PC-3 (cell line): ENCODE data around the gene RAB44. TPM values are rescaled to one million over a fixed set of nuclear protein-coding genes. Genes with fewer than 3 reads are reported as not detected.

Experiments
- ATAC-seq: fragments of 200-7000 bp; cut with Tn5 transposase; 2 replicates; pipeline ENCODE4 v1.9.1; 2020; ENCODE audit warnings: mild to moderate bottlenecking, moderate library complexity
- BruUV-seq: library from RNA; stranded (reverse); fragments of 400-500 nt; replicated peaks from 2 replicates; lab custom pipeline; 2021; lab: Mats Ljungman, UMichigan
- CTCF ChIA-PET: fragments of 300-600 bp; sonication (Branson Sonifier 250); formaldehyde crosslinking; loops from one replicate; lab custom pipeline; 2022; ENCODE audit warnings: antibody characterized with exemption; lab: Charles Lee
- POLR2A ChIA-PET: fragments of 300-600 bp; sonication (Branson Sonifier 250); formaldehyde crosslinking; loops from one replicate; lab custom pipeline; 2022; ENCODE audit warnings: antibody characterized with exemption; ENCODE audit not compliant: unreplicated experiment; lab: Charles Lee
- DNase-seq: peaks from one replicate; pipeline ENCODE4 v3.0.0-alpha.2; 2015
- H2AFZ ChIP-seq: fragments of 300-600 bp; sonication (generic); 2 replicates; pipeline ENCODE4 v1.6.0; 2016; ENCODE audit warnings: antibody characterized with exemption, low read length
- H3F3A ChIP-seq: fragments of 300-600 bp; sonication (generic); one replicate; pipeline ENCODE4 v1.6.0; 2017; ENCODE audit warnings: antibody characterized with exemption, low read length, control low read depth, mild to moderate bottlenecking; ENCODE audit not compliant: unreplicated experiment
- H3K27ac ChIP-seq: fragments of 300-600 bp; sonication (generic); 2 replicates; pipeline ENCODE4 v1.5.1; 2016; ENCODE audit warnings: mild to moderate bottlenecking, low read length
- H3K27me3 ChIP-seq: fragments of 300-600 bp; sonication (generic); 2 replicates; pipeline ENCODE4 v1.6.1; 2016; ENCODE audit warnings: low read length, mixed read lengths
- H3K36me3 ChIP-seq: fragments of 300-600 bp; sonication (generic); 2 replicates; pipeline ENCODE4 v1.6.1; 2016; ENCODE audit warnings: low read depth, mixed run types, low read length, mixed read lengths
- H3K4me1 ChIP-seq: fragments of 300-600 bp; sonication (generic); 2 replicates; pipeline ENCODE4 v1.5.1; 2016; ENCODE audit warnings: low read length; ENCODE audit not compliant: insufficient read depth
- H3K4me2 ChIP-seq: fragments of 300-600 bp; sonication (generic); 2 replicates; pipeline ENCODE4 v1.6.0; 2016; ENCODE audit warnings: low read length
- H3K4me3 ChIP-seq: fragments of 300-600 bp; sonication (generic); 2 replicates; pipeline ENCODE4 v1.5.1; 2016; ENCODE audit warnings: mild to moderate bottlenecking, low read length, mixed read lengths
- H3K79me2 ChIP-seq: fragments of 300-600 bp; sonication (generic); 2 replicates; pipeline ENCODE4 v1.6.1; 2017; ENCODE audit warnings: low read length, mixed read lengths
- H3K9ac ChIP-seq: fragments of 300-600 bp; sonication (generic); 2 replicates; pipeline ENCODE4 v1.6.0; 2016; ENCODE audit warnings: mild to moderate bottlenecking, low read length
- H3K9me2 ChIP-seq: fragments of 300-600 bp; sonication (generic); replicated peaks from 2 replicates; pipeline ENCODE4 v1.6.1; 2016; ENCODE audit warnings: mixed run types, low read length, mixed read lengths
- H3K9me3 ChIP-seq: fragments of 300-600 bp; sonication (generic); 2 replicates; pipeline ENCODE4 v1.6.1; 2016; ENCODE audit warnings: low read length, mixed read lengths
- H4K20me1 ChIP-seq: fragments of 300-600 bp; sonication (generic); 2 replicates; pipeline ENCODE4 v1.6.1; 2016; ENCODE audit warnings: low read length, mixed read lengths
- EZH2 ChIP-seq: fragments of 300-600 bp; sonication (generic); IDR thresholded peaks from one replicate; pipeline ENCODE4 v1.6.1; 2017; ENCODE audit warnings: antibody characterized with exemption, mild to moderate bottlenecking, low read length; ENCODE audit not compliant: unreplicated experiment
- EZH2phosphoT487 ChIP-seq: fragments of 300-600 bp; sonication (generic); IDR thresholded peaks from 2 replicates; pipeline ENCODE4 v1.6.1; 2018; ENCODE audit warnings: mild to moderate bottlenecking, antibody characterized with exemption, low read length, borderline replicate concordance
- intact Hi-C: fragments of 100-400 bp; cut with micrococcal nuclease; formaldehyde crosslinking; loops from 2 replicates; pipeline ENCODE4 v1.9.0; 2023
- total RNA-seq: library from RNA; depleted of rRNA; stranded (reverse); fragments of >200 nt; gene quantifications from 2 replicates; pipeline ENCODE4 v1.2.3, GENCODE V29; 2014
- TF ChIP-seq, protein P1 (sequence below): fragments of 300-600 bp; sonication (generic); conservative IDR thresholded peaks from 2 replicates; pipeline ENCODE4 v1.5.1; 2017; ENCODE audit warnings: antibody characterized with exemption, low read depth, mild to moderate bottlenecking, low read length

Gene RAB44
- total RNA-seq, 1 experiment from 2014 or later = not detected

DNA sequence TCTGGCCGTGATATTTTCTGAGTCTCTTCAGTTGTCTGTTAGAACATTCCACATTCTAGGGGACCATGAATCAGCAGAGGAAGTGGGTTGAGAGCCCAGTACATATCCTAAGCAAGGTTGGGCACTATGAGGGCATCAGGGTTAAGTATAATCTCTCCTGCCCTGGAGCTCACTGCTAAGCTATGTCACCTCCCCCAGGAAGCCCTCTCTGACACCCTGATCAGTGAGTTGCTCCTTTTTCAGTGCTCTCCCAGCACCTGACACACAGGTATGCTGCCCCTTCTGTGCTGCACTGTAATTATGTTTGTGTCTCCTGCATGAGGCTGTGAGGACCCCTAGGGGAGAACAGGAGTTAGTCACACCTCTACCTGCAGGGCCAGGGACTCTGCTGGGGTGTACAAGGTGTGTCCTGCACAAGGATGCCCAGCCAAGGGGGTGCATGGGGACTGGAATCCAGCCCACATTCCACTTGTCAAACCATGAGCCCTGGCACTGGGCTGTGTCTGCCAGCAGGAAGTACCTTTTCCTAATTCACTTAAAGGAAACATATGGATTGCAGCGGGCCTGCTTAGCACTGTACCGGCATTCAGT, 3.9 kb downstream of the RAB44 start:
- H3K9me2 ChIP-seq = no peaks in the 10 kb centered on the region
- no peak overlapping the region for H3K4me2 ChIP-seq
- H3K27me3 ChIP-seq = no peaks in the 10 kb centered on the region
- BruUV-seq = no TSS peak
- H4K20me1 ChIP-seq = no peaks in the 10 kb centered on the region
- DNase-seq (peak; percentile 32), ATAC-seq (peak; percentile 80)
- no peaks in the 10 kb centered on the region for H3K36me3 ChIP-seq
- no peaks in the 10 kb centered on the region for H3F3A ChIP-seq
- no peak overlapping the region for H3K4me3 ChIP-seq
- H3K9ac ChIP-seq = no peak overlapping the region
- no peaks in the 10 kb centered on the region for H3K79me2 ChIP-seq
- TF ChIP-seq, protein P1, sequence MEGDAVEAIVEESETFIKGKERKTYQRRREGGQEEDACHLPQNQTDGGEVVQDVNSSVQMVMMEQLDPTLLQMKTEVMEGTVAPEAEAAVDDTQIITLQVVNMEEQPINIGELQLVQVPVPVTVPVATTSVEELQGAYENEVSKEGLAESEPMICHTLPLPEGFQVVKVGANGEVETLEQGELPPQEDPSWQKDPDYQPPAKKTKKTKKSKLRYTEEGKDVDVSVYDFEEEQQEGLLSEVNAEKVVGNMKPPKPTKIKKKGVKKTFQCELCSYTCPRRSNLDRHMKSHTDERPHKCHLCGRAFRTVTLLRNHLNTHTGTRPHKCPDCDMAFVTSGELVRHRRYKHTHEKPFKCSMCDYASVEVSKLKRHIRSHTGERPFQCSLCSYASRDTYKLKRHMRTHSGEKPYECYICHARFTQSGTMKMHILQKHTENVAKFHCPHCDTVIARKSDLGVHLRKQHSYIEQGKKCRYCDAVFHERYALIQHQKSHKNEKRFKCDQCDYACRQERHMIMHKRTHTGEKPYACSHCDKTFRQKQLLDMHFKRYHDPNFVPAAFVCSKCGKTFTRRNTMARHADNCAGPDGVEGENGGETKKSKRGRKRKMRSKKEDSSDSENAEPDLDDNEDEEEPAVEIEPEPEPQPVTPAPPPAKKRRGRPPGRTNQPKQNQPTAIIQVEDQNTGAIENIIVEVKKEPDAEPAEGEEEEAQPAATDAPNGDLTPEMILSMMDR = peak; percentile 61
- TF ChIP-seq EZH2 = no peak
- ChIA-PET POLR2A (no interaction called here), CTCF (interaction anchor here (0.5 kb wide), 1 partner anchor 58 kb away, joined by 9 read pairs; no protein-coding TSS in a partner anchor)
- no peak overlapping the region for H2AFZ ChIP-seq
- no peak overlapping the region for H3K27ac ChIP-seq
- no peaks in the 10 kb centered on the region for H3K9me3 ChIP-seq
- H3K4me1 ChIP-seq = peaks cover 6% of the 10 kb centered on the region; the same call in 1 of the 2 replicates
- intact Hi-C loops = no loop called here

DNA sequence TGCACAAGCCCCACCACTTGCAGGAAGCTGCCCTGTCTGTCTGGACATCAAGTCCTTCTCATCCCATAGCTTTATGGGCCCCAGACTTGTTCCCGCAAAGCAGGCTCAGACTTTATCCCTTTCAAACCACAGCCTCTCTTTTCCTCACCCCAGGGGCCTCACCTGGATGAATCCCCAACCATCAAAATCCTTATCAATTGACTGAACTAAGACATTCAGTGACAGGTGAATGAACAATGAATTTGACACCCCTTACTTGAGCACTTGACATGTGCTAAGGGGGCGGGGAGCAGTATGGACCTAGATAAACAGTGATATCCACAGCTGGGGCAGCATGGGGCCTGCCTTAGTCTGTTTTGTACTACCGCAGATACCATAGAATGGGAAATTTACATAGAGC, 5.0 kb downstream of the RAB44 start:
- Histone ChIP-seq H3F3A (no peaks in the 10 kb centered on the region), H3K79me2 (no peaks in the 10 kb centered on the region), H3K27me3 (no peaks in the 10 kb centered on the region), H3K4me3 (no peak overlapping the region), H3K9me2 (no peaks in the 10 kb centered on the region), H4K20me1 (no peaks in the 10 kb centered on the region), H3K4me1 (peaks cover 6% of the 10 kb centered on the region; the same call in 1 of the 2 replicates), H3K4me2 (no peak overlapping the region), H2AFZ (no peak overlapping the region), H3K9me3 (no peaks in the 10 kb centered on the region), H3K27ac (no peak overlapping the region), H3K36me3 (no peaks in the 10 kb centered on the region), H3K9ac (no peak overlapping the region)
- no peak for DNase-seq
- intact Hi-C loops = no loop called here
- POLR2A ChIA-PET = no interaction called here
- TF ChIP-seq EZH2 (no peak), EZH2phosphoT487 (no peak)
- TF ChIP-seq, protein P1 = no peak
- BruUV-seq = no TSS peak
- CTCF ChIA-PET = no interaction called here
- ATAC-seq = no peak

DNA sequence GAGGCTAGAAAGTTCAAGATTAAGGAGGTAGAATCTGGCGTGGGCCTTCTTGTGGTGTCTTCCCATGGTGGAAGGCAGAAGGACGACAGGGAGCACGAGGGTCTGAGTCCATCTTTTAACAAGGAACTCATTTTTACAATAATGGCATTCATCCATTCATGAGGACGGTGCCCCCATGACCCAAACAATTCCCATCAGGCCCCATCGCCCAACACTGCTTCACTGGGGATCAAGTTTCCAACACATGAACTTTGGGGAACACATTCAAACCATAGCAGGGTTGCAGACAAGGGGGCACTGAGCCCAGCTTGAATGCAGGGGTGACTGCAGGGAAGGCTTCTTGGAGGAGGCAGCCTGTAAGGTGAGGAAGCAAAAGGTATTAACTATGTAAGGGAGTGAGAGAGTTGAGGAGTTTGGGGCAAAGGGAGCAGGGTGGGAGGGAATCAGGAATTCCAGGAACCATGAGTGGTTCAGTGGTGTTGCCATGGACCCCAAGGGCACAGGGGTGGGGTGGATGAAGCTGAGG, 5.5 kb downstream of the RAB44 start:
- Histone ChIP-seq H3K4me3 (no peak overlapping the region), H3K27me3 (no peaks in the 10 kb centered on the region), H3K9me2 (no peaks in the 10 kb centered on the region), H4K20me1 (no peaks in the 10 kb centered on the region), H3F3A (no peaks in the 10 kb centered on the region), H3K9me3 (no peaks in the 10 kb centered on the region), H3K4me1 (peaks cover 6% of the 10 kb centered on the region; the same call in 1 of the 2 replicates), H3K9ac (no peak overlapping the region), H3K27ac (no peak overlapping the region), H3K79me2 (no peaks in the 10 kb centered on the region), H3K36me3 (no peaks in the 10 kb centered on the region), H3K4me2 (no peak overlapping the region), H2AFZ (no peak overlapping the region)
- TF ChIP-seq EZH2 = no peak
- ChIA-PET POLR2A (no interaction called here), CTCF (no interaction called here)
- no TSS peak for BruUV-seq
- ATAC-seq (no peak), DNase-seq (no peak)
- intact Hi-C loops = no loop called here
